Measurements from ENCODE around the gene TMEM9.
A peak's percentile ranks its signal among the peaks of the same experiment; 100 is the strongest.

TMEM9 gene

GRCh38 chr1:201126463-201126831, 27.8 kb downstream of the TMEM9 start:
- no peak for ATAC-seq
- no peak for DNase-seq

GRCh38 chr1:201125800-201126199, 28.5 kb downstream of the TMEM9 start:
- ATAC-seq: no peak
- DNase-seq: no peak

- ATAC-seq: no peak
- no peak for DNase-seq
Measured at GRCh38 chr1:201125019-201125418, 29.3 kb downstream of the TMEM9 start.

- no peak for ATAC-seq
- DNase-seq: no peak
Measured at GRCh38 chr1:201123866-201124265, 30.4 kb downstream of the TMEM9 start.

GRCh38 chr1:201122321-201122957, 31.8 kb downstream of the TMEM9 start:
- DNase-seq: no peak

GRCh38 chr1:201119206-201120197, 34.8 kb downstream of the TMEM9 start:
- peak; percentile 47 for ATAC-seq

More at GRCh38 chr1:201122321-201122957, 31.8 kb downstream of the TMEM9 start:
- ATAC-seq: no peak

GRCh38 chr1:201116091-201116490, 38.2 kb downstream of the TMEM9 start:
- DNase-seq (no peak), ATAC-seq (no peak)

More at GRCh38 chr1:201119206-201120197, 34.8 kb downstream of the TMEM9 start:
- DNase-seq: peak; percentile 68

GRCh38 chr1:201115390-201115937, 38.8 kb downstream of the TMEM9 start:
- DNase-seq: no peak
- ATAC-seq: no peak

GRCh38 chr1:201114245-201115131, 39.8 kb downstream of the TMEM9 start:
- DNase-seq: peak; percentile 78
- ATAC-seq: peak; percentile 92

- no peak for ATAC-seq
- DNase-seq: no peak
Measured at GRCh38 chr1:201113451-201114244, 40.6 kb downstream of the TMEM9 start.

- no peak for ATAC-seq
- DNase-seq: no peak
Measured at GRCh38 chr1:201112926-201113325, 41.3 kb downstream of the TMEM9 start.

GRCh38 chr1:201112173-201112731, 42.0 kb downstream of the TMEM9 start, which contains the start of gene CACNA1S:
TSS of gene CACNA1S (minus strand) at chr1:201112426. CDS start at chr1:201112339, 87 bp downstream.
- no peak for DNase-seq
- no peak for ATAC-seq

- DNase-seq (no peak), ATAC-seq (no peak)
Measured at GRCh38 chr1:201111672-201112071, 42.6 kb downstream of the TMEM9 start.

- DNase-seq (no peak), ATAC-seq (no peak)
Measured at GRCh38 chr1:201111156-201111555, 43.1 kb downstream of the TMEM9 start.

- DNase-seq (no peak), ATAC-seq (no peak)
Measured at GRCh38 chr1:201110616-201111015, 43.7 kb downstream of the TMEM9 start.

GRCh38 chr1:201110138-201110537, 44.1 kb downstream of the TMEM9 start:
- ATAC-seq: no peak

GRCh38 chr1:201109651-201110050, 44.6 kb downstream of the TMEM9 start:
- ATAC-seq: no peak
- no peak for DNase-seq

More at GRCh38 chr1:201110138-201110537, 44.1 kb downstream of the TMEM9 start:
- no peak for DNase-seq

GRCh38 chr1:201108614-201109013, 45.7 kb downstream of the TMEM9 start:
- no peak for ATAC-seq
- no peak for DNase-seq

- no peak for ATAC-seq
- no peak for DNase-seq
Measured at GRCh38 chr1:201105688-201106087, 48.6 kb downstream of the TMEM9 start.

GRCh38 chr1:201104141-201104540, 50.1 kb downstream of the TMEM9 start:
- ATAC-seq: no peak
- DNase-seq: no peak

- no peak for ATAC-seq
Measured at GRCh38 chr1:201103666-201104065, 50.6 kb downstream of the TMEM9 start.

More at GRCh38 chr1:201103666-201104065, 50.6 kb downstream of the TMEM9 start:
- DNase-seq: no peak

Data from stimulated activated naive CD8-positive, alpha-beta T cell treated with anti-CD3 and anti-CD28 coated beads, Interleukin-15, Interleukin-2, amounts not matched to agents 100 U/mL and 50 U/mL, for 24 hours (primary cell).